GM18867 (cell line): ENCODE results near the gene PCSK6.
"Not testable (repeated sequence)": the region's sequence is repeated elsewhere in the genome, so short reads cannot be mapped to it uniquely, and the experiment has no call there.

Experiments used
- ATAC-seq: cut with Tn5 transposase; IDR thresholded peaks from one replicate; pipeline ENCODE4 v1.9.1; 2021; ENCODE audit warnings: mild to moderate bottlenecking, moderate library complexity; ENCODE audit not compliant: unreplicated experiment

Gene PCSK6

GRCh38 chr15:101433396-101433795 lies 56.1 kb downstream of the PCSK6 start:
- ATAC-seq: no peak

DNA sequence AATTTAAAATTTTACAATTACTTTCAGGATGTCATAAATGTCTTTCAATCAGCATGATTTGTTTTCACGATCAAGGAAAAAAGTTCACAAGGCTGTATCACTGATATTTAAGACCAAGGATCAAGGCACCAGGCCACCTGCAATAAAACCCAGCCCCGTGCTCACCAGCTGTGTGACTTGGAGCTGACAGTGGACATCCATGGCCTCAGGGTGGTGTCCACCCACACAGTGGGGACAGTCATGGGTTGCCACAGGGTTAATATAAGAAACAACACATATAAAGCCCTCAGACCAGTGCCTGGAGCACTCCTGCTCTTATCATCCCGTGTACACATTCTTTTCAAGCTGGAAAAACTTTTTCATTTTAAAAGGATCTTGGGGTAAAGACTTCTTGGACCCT lies 56.5 kb downstream of the PCSK6 start:
- ATAC-seq: no peak

DNA sequence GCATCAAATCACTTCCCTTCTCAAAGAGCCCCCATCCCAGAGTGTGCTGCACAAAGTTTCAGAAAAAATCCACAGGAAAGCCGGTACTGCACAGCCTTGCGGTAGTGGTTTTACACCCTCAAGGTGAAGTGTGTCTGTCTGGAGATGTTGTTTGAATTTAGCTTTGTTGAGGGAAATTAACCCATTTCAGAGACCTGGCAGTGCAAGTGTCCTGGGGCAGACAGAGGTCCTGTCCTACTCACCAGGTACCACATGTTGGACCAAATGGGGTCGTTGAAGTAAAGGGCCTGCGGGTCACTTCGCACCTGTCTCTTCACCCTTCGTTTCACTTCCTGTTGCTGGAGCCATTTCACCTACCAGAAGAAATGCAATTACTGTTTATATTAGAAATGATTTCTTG lies 57.8 kb downstream of the PCSK6 start:
- no peak for ATAC-seq

DNA sequence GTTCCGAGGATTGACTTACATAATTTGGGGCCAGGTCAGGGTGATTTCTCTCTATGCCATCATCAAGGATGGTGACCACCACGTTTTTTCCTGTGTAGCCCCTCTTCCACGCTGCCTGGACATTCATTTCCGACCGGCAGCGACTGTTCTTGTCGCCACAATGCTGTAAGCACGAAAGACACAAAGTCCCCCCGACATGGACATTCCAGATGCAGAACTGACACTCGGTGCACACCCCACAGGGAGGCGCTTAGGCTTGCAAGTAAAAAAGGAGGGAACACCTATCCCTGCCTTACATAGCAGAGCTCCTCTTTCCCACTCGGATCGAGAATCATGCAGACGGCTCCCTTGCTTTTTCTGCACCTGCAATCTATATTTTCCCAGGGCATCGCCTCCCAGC lies 58.2 kb downstream of the PCSK6 start:
- no peak for ATAC-seq

DNA sequence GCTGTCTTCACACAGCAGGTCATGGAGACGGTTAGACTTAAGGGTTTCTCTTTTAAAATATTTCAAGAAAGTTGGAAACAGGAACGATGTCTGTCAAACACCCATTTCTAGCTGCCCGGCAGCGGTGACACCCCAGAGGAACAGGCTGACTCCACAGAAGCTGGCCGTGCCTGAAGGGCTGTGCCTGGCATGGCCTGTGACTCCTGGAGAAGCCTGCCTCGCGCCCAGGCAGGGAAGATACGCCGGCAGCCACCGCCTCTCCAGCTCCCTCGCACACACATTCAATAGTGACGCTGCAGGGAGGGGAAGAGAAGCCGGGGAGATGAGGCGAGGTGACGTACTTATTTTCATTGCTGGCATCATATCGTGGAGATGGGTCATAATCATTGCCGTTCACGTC lies 59.9 kb downstream of the PCSK6 start:
- no peak for ATAC-seq

DNA sequence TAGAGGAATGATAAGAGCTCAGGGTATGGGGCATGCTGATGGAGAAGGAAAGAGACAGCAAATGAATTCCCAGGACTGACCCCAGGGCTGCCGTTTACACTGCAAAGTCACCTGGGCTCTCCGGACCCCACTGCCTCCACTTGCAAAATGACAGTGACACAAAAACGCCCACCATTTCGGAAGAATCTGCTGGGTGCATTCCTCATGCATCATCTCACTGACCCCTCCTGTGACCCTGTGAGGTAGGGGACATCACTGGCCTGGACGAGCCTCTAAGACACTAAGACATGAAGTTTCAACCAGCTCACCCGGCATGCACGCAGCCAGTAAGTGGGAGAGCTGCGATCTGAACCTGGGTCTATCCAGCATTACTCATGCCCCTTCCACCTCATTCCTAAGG lies 60.3 kb downstream of the PCSK6 start:
- no peak for ATAC-seq

DNA sequence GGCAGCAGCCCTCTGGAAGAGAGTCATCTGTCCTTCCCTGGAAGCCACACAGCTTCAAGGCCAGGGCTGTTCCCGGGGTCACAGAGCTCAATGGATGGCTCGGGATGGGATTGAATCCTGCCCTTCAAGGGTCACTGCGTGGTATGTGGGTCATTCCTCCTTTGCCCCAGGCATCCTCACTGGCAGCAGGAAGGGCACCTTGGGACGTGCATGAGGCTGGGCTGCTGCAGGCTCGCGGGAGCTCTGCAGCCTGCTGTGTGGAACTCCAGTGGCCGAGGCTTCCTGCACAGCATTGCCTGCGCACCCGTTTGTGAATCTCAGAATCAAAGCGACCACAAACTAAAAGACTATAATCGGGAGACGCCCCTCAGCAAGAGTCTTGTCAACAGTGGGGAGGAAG lies 60.7 kb downstream of the PCSK6 start:
- ATAC-seq: no peak

GRCh38 chr15:101427606-101428487 lies 61.7 kb downstream of the PCSK6 start:
- no peak for ATAC-seq

GRCh38 chr15:101426761-101427333 lies 62.7 kb downstream of the PCSK6 start:
- no peak for ATAC-seq

- ATAC-seq: no peak
Measured at GRCh38 chr15:101425787-101426365, 63.6 kb downstream of the PCSK6 start.

DNA sequence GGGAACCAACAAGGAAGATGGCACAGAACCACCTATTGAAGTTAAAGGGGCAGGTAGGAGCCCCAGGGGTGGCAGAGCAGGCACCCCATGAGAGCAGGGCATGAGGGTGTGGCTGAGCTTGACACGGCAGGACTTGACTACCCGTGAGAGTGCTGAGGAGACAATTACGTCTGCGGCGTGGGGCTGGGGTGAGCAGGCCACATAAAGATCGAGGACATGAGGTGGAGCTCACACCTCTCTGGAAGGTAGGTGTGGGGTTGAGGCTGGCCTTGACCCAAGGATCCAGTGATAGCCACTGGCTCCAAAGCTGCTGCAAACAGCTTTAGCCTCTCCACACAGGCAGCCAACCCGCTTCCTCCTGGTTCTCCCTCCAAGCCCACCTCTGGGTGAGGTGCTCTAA lies 64.5 kb downstream of the PCSK6 start:
- ATAC-seq: no peak

DNA sequence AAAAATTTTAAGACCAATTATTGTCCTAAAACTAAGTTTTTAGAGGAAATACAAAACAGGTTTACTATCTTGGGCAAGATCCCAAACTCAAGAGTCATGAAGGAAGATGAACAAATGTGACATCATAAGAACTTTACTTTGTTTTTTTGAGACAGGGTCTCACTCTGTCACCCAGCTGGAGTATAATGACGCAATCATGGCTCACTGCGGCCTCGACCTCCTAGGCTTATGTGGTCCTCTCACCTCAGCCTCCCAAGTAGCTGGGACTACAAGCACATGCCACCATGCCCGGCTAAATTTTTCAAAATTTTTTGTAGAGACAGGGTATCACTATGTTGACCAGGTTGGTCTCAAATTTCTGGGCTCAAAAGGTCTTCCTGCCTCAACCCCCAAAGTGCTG lies 69.3 kb downstream of the PCSK6 start:
- ATAC-seq: no peak

DNA sequence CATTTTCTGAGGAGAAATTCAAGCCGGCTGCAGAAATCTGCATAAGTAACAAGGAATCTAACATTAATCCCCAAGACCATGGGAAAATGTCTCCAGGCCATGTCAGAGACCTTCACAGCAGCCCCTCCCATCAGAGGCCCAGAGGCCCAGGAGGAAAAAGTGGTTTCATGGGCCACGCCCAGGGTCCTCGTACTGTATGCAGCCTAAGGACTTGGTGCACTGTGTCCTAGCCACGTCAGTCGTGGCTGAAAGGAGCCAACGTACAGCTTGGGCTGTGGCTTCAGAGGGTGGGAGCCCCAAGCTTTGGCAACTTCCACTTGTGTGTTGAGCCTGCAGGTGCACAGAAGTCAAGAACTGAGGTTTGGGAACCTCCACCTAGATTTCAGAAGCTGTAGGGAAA lies 73.0 kb downstream of the PCSK6 start:
- ATAC-seq: not testable (repeated sequence)

- ATAC-seq: no peak
Measured at GRCh38 chr15:101413239-101413638, 76.3 kb downstream of the PCSK6 start.

DNA sequence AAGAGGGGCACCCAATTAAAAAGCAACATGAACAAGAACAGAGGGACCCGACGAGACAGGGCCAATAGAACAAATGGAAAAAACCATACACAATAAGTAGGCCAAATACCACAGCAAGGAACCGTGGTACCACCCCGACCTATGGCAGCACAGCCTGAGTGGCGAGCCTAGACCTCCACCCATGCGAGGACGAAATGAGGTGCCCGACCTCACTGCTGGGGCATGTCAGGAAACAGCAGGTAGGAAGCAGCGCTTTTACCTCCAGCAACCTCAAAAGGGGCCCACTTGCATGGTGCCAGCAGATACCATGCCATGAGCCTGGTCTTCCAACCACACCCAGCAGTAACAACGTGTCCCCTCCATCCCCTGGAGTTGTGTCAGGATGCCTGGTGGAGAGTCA lies 77.9 kb downstream of the PCSK6 start:
- no peak for ATAC-seq

GRCh38 chr15:101411085-101411484 lies 78.4 kb downstream of the PCSK6 start:
- no peak for ATAC-seq

DNA sequence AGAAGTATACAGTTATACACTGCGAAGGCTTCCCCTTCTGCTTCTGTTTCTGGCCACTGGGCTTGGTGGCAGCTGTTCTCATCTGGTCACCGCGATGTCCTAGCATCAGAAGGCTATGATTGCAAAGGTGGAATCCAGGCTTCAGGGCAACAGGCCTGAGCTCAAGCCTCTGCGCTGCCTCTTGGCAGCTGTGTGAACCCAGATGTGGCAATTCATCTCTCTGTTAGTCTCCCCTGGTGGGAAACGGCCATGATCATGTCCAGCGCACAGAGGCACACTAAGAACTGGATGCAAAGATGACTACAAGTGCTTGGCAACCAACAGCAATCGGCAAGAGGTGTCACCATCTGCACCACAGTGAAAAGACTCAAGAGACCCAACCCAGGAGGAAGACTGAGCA lies 78.9 kb downstream of the PCSK6 start:
- ATAC-seq: no peak

DNA sequence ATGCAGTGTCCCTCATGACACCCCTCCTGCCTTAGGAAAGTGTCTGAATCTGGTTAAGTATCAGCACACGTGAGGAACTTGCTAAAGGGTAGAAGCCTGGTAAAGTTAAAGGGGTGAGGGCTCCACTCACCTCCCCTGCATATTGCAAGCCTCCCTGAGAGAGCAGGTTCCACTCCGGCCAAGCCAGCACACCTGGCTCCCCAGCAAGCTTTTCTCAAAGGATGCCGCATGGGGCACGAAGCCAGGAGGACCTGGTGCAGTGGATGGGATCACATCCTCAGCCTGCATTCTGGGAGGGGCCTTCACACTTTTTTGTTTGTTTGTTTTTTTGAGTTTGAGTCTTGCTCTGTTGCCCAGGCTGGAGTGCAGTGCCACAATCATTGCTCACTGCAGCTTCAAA lies 79.9 kb downstream of the PCSK6 start:
- ATAC-seq: no peak

DNA sequence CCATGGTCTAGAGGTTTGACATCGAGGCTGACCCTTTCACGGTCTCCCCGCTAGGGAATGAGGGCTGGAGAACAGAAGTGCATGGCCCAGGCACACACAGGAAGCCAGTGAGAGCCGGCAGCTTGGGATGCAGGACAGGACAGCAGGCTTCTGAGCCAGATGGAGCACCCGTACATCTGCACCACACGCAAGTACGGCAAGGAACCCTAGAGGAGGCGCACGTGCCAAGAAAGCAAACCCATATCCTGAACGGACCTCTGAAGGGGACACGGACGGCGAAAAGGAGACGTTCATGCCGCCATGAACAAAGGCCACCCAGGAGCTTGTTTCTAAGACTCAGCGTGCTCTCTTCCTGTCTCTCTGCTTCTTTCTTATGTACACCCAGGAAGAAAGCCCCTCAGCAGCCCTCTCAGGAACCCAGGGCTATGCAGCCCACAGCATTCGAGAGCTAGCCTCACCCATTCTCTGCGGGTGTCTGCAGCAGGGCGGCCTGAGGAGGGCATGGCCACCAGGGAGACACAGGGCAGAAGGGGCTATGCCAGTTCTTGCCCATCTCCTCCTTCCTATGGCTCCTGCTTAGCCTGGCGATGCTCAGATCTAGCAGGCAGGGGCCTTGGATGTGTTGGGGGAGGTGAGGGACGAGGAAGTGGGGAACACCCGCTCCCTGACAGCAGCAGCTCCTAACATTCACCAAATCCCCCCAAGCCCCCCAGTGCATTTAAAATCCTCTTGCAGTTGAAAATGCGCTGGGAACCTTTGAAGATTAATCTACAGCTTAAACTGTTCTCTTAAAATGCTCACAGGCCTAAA lies 81.3 kb downstream of the PCSK6 start:
- ATAC-seq: no peak

- ATAC-seq: peak; percentile 95
Measured at GRCh38 chr15:101407439-101407838, 82.1 kb downstream of the PCSK6 start.

- ATAC-seq: no peak
Measured at GRCh38 chr15:101406526-101407195, 82.8 kb downstream of the PCSK6 start.
